HepG2 (cell line): ENCODE data around the gene SLC17A9. TPM values are rescaled to one million over a fixed set of nuclear protein-coding genes. Genes with fewer than 3 reads are reported as not detected.
A peak's percentile ranks its signal among the peaks of the same experiment; 100 is the strongest.

ENCODE experiments used
- ATAD3A ChIP-seq: sonication (generic); formaldehyde crosslinking; IDR thresholded peaks from 2 replicates; pipeline ENCODE4 v1.4.0; 2020; ENCODE audit warnings: missing genetic modification reagents
- DNMT3B ChIP-seq: conservative IDR thresholded peaks from 2 replicates; pipeline ENCODE4 v1.6.1; 2016; ENCODE audit warnings: missing biosample characterization, control low read depth
- GATAD2A ChIP-seq: IDR thresholded peaks from 2 replicates; pipeline ENCODE4 v1.6.1; 2016
- MLLT10 ChIP-seq: sonication (generic); formaldehyde crosslinking; IDR thresholded peaks from 2 replicates; pipeline ENCODE4 v1.4.0; 2020; ENCODE audit warnings: missing genetic modification reagents
- NFIB ChIP-seq: sonication (generic); formaldehyde crosslinking; IDR thresholded peaks from 2 replicates; pipeline ENCODE4 v1.9.0; 2021; ENCODE audit warnings: missing genetic modification reagents, mild to moderate bottlenecking, borderline replicate concordance
- NONO ChIP-seq, 2 experiments: fragments of 450-650 bp in 1 of 2; sonication (generic) in 1 of 2; formaldehyde crosslinking in 1 of 2; IDR thresholded peaks in 1 of 2; conservative IDR thresholded peaks in 1 of 2; 2 replicates each; pipeline versions ENCODE4 v1.6.1 to v1.8.0; 2017 to 2022; ENCODE audit warnings: mild to moderate bottlenecking in 1 of 2, missing genetic modification reagents in 1 of 2, moderate library complexity in 1 of 2
- RNF2 ChIP-seq: fragments of 450-650 bp; conservative IDR thresholded peaks from 2 replicates; pipeline ENCODE4 v1.6.1; 2016; ENCODE audit warnings: low read depth
- XRCC5 ChIP-seq: fragments of 200-400 bp; formaldehyde crosslinking; optimal IDR thresholded peaks from 2 replicates; pipeline ENCODE3; 2017; ENCODE audit warnings: mild to moderate bottlenecking, low read length
- ZNF431 ChIP-seq: sonication (generic); formaldehyde crosslinking; IDR thresholded peaks from 2 replicates; pipeline ENCODE4 v1.9.0; 2022; ENCODE audit warnings: missing genetic modification reagents, low read depth, mild to moderate bottlenecking, borderline replicate concordance
- ZNF607 ChIP-seq: sonication (generic); formaldehyde crosslinking; IDR thresholded peaks from 2 replicates; pipeline ENCODE4 v1.5.1; 2020; ENCODE audit warnings: missing genetic modification reagents, mild to moderate bottlenecking, borderline replicate concordance
- ZNF703 ChIP-seq: sonication (generic); formaldehyde crosslinking; IDR thresholded peaks from 2 replicates; pipeline ENCODE4 v1.5.1; 2020; ENCODE audit warnings: missing genetic modification reagents, mild to moderate bottlenecking, moderate library complexity, borderline replicate concordance
- ZNF781 ChIP-seq: sonication (generic); formaldehyde crosslinking; IDR thresholded peaks from 2 replicates; pipeline ENCODE4 v1.5.1; 2020; ENCODE audit warnings: borderline replicate concordance, mild to moderate bottlenecking, missing genetic modification reagents; ENCODE audit errors: not compliant biosample characterization
- ZNF792 ChIP-seq: IDR thresholded peaks from 2 replicates; pipeline ENCODE4 v1.6.1; 2016
- polyA plus RNA-seq, 8 experiments: library from polyadenylated mRNA; depleted of rRNA in 3 of 8; stranded (reverse) in 7 of 8; unstranded in 1 of 8; fragments of >200 nt; fragmentation: Illumina TruSeq in 4 of 8; extraction: Trizol in 4 of 8; gene quantifications; 2 replicates each; pipeline versions ENCODE4 v1.2.1 to v1.2.3, GENCODE V29; 2011 to 2016; ENCODE audit warnings: low read depth in 4 of 8, missing spikeins in 1 of 8, mixed read lengths in 1 of 8; ENCODE audit not compliant: insufficient read depth in 1 of 8
- total RNA-seq, 5 experiments: library from RNA; depleted of rRNA; stranded (reverse); fragments of >200 nt; fragmentation: Illumina TruSeq; extraction: Trizol; gene quantifications; 2 replicates each; pipeline ENCODE4 v1.2.3, GENCODE V29; 2016; ENCODE audit warnings: low read depth in 1 of 5
- TF ChIP-seq, protein P1 (sequence below), 2 experiments: sonication (generic) in 1 of 2; formaldehyde crosslinking in 1 of 2; IDR thresholded peaks; 2 replicates each; pipeline versions ENCODE4 v1.5.1 to v1.6.1; 2011 to 2020; ENCODE audit warnings: borderline replicate concordance in 1 of 2, low read depth in 1 of 2, low read length in 1 of 2, mild to moderate bottlenecking in 1 of 2, missing genetic modification reagents in 1 of 2, moderate library complexity in 1 of 2
- TF ChIP-seq, protein P2 (sequence below): IDR thresholded peaks from 2 replicates; pipeline ENCODE4 v1.6.1; 2016; ENCODE audit warnings: missing compliant biosample characterization, missing genetic modification reagents, borderline replicate concordance
- TF ChIP-seq, protein P3 (sequence below): sonication (generic); formaldehyde crosslinking; IDR thresholded peaks from 2 replicates; pipeline ENCODE4 v1.5.0; 2020; ENCODE audit warnings: missing genetic modification reagents
- TF ChIP-seq, protein P4 (sequence below): IDR thresholded peaks from 2 replicates; pipeline ENCODE4 v1.4.0; 2020; ENCODE audit warnings: mild to moderate bottlenecking, missing genetic modification reagents

SLC17A9 gene
- total and polyA plus RNA-seq, 2 of the 13 experiments (the other 11 are each of a cell fraction or from before 2014, with no cell fraction given): 110 to 191 TPM

DNA sequence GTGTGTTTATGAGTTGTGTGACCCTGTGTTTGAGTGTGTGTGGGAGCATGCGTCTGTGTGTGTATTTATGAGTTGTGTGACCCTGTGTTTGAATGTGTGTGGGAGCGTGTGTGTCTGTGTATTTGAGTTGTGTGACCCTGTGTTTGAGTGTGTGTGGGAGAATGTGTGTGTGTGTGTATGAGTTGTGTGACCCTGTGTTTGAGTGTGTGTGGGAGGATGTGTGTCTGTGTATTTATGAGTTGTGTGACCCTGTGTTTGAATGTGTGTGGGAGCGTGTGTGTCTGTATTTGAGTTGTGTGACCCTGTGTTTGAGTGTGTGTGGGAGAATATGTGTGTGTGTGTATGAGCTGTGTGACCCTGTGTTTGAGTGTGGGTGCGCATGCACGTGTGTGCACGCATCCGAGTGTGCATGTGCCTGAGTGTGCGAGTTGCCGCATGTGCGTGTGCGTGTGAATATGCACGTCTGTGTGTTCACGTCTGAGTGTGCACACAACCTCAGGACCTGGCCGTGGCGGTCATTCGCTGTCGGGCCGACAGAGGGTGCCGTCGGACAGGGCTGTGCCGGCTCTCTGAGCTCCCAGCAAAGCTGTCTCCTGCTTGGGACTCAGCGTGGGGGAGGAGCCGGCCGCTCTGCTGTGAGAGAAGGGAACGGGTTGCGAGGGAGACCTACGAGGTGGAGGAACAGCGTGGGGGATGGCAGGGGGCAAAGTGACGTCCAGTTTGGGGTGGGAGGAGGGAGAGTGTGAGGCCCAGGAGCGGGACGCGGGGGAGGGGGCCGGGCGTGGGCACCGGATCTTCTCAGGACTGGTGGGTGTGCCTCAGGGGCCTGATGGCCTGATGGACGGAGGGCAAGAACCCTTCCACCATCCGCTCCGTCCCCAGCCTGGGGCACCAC lies 19.7 kb downstream of the SLC17A9 start (continued):
- TF ChIP-seq, protein P1, sequence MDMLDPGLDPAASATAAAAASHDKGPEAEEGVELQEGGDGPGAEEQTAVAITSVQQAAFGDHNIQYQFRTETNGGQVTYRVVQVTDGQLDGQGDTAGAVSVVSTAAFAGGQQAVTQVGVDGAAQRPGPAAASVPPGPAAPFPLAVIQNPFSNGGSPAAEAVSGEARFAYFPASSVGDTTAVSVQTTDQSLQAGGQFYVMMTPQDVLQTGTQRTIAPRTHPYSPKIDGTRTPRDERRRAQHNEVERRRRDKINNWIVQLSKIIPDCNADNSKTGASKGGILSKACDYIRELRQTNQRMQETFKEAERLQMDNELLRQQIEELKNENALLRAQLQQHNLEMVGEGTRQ (IDR thresholded peaks at IDR 0.05; ENCODE audit: low read depth, low read length): no peak
- TF ChIP-seq, protein P1 (CRISPR knock-in tag; IDR thresholded peaks at IDR 0.05; ENCODE audit: borderline replicate concordance): no peak
- TF ChIP-seq, protein P2, sequence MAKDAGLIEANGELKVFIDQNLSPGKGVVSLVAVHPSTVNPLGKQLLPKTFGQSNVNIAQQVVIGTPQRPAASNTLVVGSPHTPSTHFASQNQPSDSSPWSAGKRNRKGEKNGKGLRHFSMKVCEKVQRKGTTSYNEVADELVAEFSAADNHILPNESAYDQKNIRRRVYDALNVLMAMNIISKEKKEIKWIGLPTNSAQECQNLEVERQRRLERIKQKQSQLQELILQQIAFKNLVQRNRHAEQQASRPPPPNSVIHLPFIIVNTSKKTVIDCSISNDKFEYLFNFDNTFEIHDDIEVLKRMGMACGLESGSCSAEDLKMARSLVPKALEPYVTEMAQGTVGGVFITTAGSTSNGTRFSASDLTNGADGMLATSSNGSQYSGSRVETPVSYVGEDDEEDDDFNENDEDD (CRISPR knock-in tag): no peak; the same call in 1 of the 2 replicates
- TF ChIP-seq RNF2 (peak; percentile 25; the same call in 1 of the 2 replicates), ZNF607 (CRISPR knock-in tag) (0 out of 2 replicates have a peak, but pooled peaks have one; percentile 58), ZNF431 (CRISPR knock-in tag) (peak; percentile 92), GATAD2A (CRISPR knock-in tag) (peak; percentile 76), XRCC5 (peak; percentile 98), ZNF792 (peak; percentile 81; the same call in 1 of the 2 replicates), DNMT3B (CRISPR knock-in tag) (no peak), ZNF703 (no peak), NFIB (no peak), ATAD3A (CRISPR knock-in tag) (0 out of 2 replicates have a peak, but pooled peaks have one; percentile 75), NONO (IDR thresholded peaks at IDR 0.05) (no peak), NONO (CRISPR knock-in tag; conservative IDR thresholded peaks at IDR 0.05) (peak; percentile 97), MLLT10 (CRISPR knock-in tag) (no peak), ZNF781 (CRISPR knock-in tag) (no peak)
- TF ChIP-seq, protein P3, sequence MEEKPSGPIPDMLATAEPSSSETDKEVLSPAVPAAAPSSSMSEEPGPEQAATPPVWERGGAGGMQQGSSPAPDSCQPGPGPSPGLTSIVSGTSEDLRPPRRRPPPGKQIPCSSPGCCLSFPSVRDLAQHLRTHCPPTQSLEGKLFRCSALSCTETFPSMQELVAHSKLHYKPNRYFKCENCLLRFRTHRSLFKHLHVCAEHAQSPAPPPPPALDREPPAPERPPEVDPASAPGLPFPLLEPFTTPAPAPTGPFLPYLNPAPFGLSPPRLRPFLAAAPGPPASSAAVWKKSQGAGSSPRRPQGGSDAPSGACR: peak; percentile 86; the same call in 1 of the 2 replicates
- TF ChIP-seq, protein P4, sequence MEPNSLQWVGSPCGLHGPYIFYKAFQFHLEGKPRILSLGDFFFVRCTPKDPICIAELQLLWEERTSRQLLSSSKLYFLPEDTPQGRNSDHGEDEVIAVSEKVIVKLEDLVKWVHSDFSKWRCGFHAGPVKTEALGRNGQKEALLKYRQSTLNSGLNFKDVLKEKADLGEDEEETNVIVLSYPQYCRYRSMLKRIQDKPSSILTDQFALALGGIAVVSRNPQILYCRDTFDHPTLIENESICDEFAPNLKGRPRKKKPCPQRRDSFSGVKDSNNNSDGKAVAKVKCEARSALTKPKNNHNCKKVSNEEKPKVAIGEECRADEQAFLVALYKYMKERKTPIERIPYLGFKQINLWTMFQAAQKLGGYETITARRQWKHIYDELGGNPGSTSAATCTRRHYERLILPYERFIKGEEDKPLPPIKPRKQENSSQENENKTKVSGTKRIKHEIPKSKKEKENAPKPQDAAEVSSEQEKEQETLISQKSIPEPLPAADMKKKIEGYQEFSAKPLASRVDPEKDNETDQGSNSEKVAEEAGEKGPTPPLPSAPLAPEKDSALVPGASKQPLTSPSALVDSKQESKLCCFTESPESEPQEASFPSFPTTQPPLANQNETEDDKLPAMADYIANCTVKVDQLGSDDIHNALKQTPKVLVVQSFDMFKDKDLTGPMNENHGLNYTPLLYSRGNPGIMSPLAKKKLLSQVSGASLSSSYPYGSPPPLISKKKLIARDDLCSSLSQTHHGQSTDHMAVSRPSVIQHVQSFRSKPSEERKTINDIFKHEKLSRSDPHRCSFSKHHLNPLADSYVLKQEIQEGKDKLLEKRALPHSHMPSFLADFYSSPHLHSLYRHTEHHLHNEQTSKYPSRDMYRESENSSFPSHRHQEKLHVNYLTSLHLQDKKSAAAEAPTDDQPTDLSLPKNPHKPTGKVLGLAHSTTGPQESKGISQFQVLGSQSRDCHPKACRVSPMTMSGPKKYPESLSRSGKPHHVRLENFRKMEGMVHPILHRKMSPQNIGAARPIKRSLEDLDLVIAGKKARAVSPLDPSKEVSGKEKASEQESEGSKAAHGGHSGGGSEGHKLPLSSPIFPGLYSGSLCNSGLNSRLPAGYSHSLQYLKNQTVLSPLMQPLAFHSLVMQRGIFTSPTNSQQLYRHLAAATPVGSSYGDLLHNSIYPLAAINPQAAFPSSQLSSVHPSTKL: peak; percentile 45
